ENCODE data around the gene MCM6.

GRCh38 chr2:135821190-135821589, 55.1 kb downstream of the MCM6 start:
- TF ChIP-seq CTCF (conservative IDR thresholded peaks at IDR 0.05; ENCODE audit: low read depth, low read length) (no peak), EZH2 (IDR thresholded peaks at IDR 0.05; ENCODE audit: borderline replicate concordance, low read depth, low read length, poor library complexity, severe bottlenecking) (no peak)

All from A673 (cell line).